Neural progenitor cell (in vitro differentiated cells): ENCODE results near the gene OXLD1.

Experiments
- EZH2 ChIP-seq: fragments of 200-600 bp; sonication (generic); IDR thresholded peaks from 2 replicates; pipeline ENCODE4 v1.6.1; 2017; ENCODE audit warnings: antibody characterized with exemption, mild to moderate bottlenecking, moderate library complexity
- EZH2phosphoT487 ChIP-seq: fragments of 200-600 bp; sonication (generic); IDR thresholded peaks from 2 replicates; pipeline ENCODE4 v1.6.1; 2017; ENCODE audit warnings: antibody characterized with exemption
- TF ChIP-seq, protein P1 (sequence below): fragments of 200-600 bp; sonication (generic); IDR thresholded peaks from 2 replicates; pipeline ENCODE4 v1.5.1; 2017; ENCODE audit warnings: antibody characterized with exemption, mild to moderate bottlenecking

DNA sequence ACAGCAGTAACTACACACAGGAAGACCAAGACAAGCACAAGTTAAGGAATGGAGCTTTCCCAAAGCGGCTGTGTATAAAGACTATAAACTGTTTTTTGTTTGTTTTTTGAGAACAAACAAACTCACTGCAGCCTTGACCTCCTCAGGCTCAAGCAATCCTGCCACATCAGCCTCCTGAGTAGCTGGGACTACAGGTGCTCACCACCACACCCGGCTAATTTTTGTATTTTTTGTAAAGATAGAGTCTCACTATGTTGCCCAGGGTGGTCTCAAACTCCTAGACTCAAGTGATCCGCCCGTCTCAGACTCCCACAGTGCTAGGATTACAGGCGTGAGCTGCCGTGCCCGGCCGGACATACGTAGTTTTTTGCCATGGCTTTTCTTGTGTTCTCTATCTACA lies 6.0 kb downstream of the OXLD1 start:
- TF ChIP-seq, protein P1, sequence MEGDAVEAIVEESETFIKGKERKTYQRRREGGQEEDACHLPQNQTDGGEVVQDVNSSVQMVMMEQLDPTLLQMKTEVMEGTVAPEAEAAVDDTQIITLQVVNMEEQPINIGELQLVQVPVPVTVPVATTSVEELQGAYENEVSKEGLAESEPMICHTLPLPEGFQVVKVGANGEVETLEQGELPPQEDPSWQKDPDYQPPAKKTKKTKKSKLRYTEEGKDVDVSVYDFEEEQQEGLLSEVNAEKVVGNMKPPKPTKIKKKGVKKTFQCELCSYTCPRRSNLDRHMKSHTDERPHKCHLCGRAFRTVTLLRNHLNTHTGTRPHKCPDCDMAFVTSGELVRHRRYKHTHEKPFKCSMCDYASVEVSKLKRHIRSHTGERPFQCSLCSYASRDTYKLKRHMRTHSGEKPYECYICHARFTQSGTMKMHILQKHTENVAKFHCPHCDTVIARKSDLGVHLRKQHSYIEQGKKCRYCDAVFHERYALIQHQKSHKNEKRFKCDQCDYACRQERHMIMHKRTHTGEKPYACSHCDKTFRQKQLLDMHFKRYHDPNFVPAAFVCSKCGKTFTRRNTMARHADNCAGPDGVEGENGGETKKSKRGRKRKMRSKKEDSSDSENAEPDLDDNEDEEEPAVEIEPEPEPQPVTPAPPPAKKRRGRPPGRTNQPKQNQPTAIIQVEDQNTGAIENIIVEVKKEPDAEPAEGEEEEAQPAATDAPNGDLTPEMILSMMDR: no peak
- TF ChIP-seq EZH2: no peak
- TF ChIP-seq EZH2phosphoT487: no peak
